Hepatocyte (in vitro differentiated cells): ENCODE measurements around the gene ZCCHC24.

Experiments
- CTCF ChIP-seq: fragments of 200-600 bp; sonication (generic); IDR thresholded peaks from 2 replicates; pipeline ENCODE4 v1.5.1; 2016; ENCODE audit warnings: antibody characterized with exemption, mild to moderate bottlenecking; ENCODE audit not compliant: poor library complexity
- EZH2 ChIP-seq: fragments of 200-600 bp; sonication (generic); IDR thresholded peaks from 2 replicates; pipeline ENCODE4 v1.6.1; 2016; ENCODE audit warnings: antibody characterized with exemption, mild to moderate bottlenecking, borderline replicate concordance

GRCh38 chr10:79404231-79404609, 41.2 kb downstream of the ZCCHC24 start:
- TF ChIP-seq EZH2 (no peak), CTCF (no peak)
